Liver (tissue), 9 donors: ENCODE measurements around the gene DIS3L2. TPM values are rescaled to one million over a fixed set of nuclear protein-coding genes. Genes with fewer than 3 reads are reported as not detected.

ENCODE experiments used
- DNase-seq: peaks from one replicate; pipeline ENCODE4 v3.0.0-alpha.2; 2017; ENCODE audit warnings: low spot score
- H3K27ac ChIP-seq, 2 donors: one replicate each; pipeline ENCODE4 v1.7.0; 2013; ENCODE audit warnings: inconsistent platforms in 2 of 2, low read length in 2 of 2, control low read depth in 1 of 2, low read depth in 1 of 2, mild to moderate bottlenecking in 1 of 2
- H3K27me3 ChIP-seq, 4 donors: one replicate each; pipeline versions ENCODE4 v1.6.1 to v1.7.0; 2013; ENCODE audit warnings: low read length in 3 of 4, inconsistent platforms in 1 of 4, mild to moderate bottlenecking in 1 of 4, moderate library complexity in 1 of 4; ENCODE audit not compliant: control insufficient read depth in 4 of 4, insufficient read depth in 4 of 4
- H3K36me3 ChIP-seq, 4 donors: one replicate each; pipeline versions ENCODE4 v1.6.1 to v1.7.0; 2013; ENCODE audit warnings: low read length in 3 of 4, mild to moderate bottlenecking in 3 of 4, low read depth in 1 of 4, moderate library complexity in 1 of 4; ENCODE audit not compliant: control insufficient read depth in 4 of 4, insufficient read depth in 3 of 4
- H3K4me1 ChIP-seq, 4 donors: one replicate each; pipeline versions ENCODE4 v1.6.1 to v1.7.0; 2013; ENCODE audit warnings: low read length in 3 of 4, mild to moderate bottlenecking in 3 of 4, moderate library complexity in 1 of 4; ENCODE audit not compliant: control insufficient read depth in 4 of 4, insufficient read depth in 4 of 4
- H3K4me3 ChIP-seq, 3 donors: one replicate each; pipeline versions ENCODE4 v1.6.1 to v1.7.0; 2013; ENCODE audit warnings: low read length in 3 of 3, control low read depth in 1 of 3, low read depth in 1 of 3, mild to moderate bottlenecking in 1 of 3
- H3K9ac ChIP-seq, 2 donors: one replicate each; pipeline ENCODE4 v1.7.0; 2013; ENCODE audit warnings: low read length in 2 of 2, mild to moderate bottlenecking in 2 of 2, moderate library complexity in 2 of 2, control low read depth in 1 of 2, low read depth in 1 of 2
- H3K9me3 ChIP-seq, 4 donors: one replicate each; pipeline versions ENCODE4 v1.6.1 to v1.7.0; 2013; ENCODE audit warnings: low read length in 3 of 4; ENCODE audit not compliant: control insufficient read depth in 4 of 4
- EGR1 ChIP-seq, 2 donors: IDR thresholded peaks; 2 replicates each; pipeline ENCODE4 v1.6.1; 2016 to 2018; ENCODE audit warnings: antibody characterized with exemption in 2 of 2, low read depth in 2 of 2
- FOXA1 ChIP-seq: IDR thresholded peaks from 2 replicates; pipeline ENCODE4 v1.6.1; 2016; ENCODE audit warnings: antibody characterized with exemption
- FOXA2 ChIP-seq: IDR thresholded peaks from 2 replicates; pipeline ENCODE4 v1.6.1; 2016; ENCODE audit warnings: antibody characterized with exemption
- GABPA ChIP-seq, 2 donors: IDR thresholded peaks in 1 of 2; conservative IDR thresholded peaks in 1 of 2; 2 replicates each; pipeline ENCODE4 v1.6.1; 2016; ENCODE audit warnings: antibody characterized with exemption in 2 of 2, mild to moderate bottlenecking in 1 of 2, moderate library complexity in 1 of 2
- HNF4A ChIP-seq, 2 donors: conservative IDR thresholded peaks; 2 replicates each; pipeline ENCODE4 v1.6.1; 2016; ENCODE audit warnings: antibody characterized with exemption in 2 of 2, mild to moderate bottlenecking in 2 of 2
- HNF4G ChIP-seq: IDR thresholded peaks from 2 replicates; pipeline ENCODE4 v1.6.1; 2016; ENCODE audit warnings: antibody characterized with exemption
- JUND ChIP-seq, 2 donors: IDR thresholded peaks; 2 replicates each; pipeline ENCODE4 v1.6.1; 2016; ENCODE audit warnings: antibody characterized with exemption in 2 of 2
- MAX ChIP-seq: IDR thresholded peaks from 2 replicates; pipeline ENCODE4 v1.6.1; 2016; ENCODE audit warnings: antibody characterized with exemption
- NR2F2 ChIP-seq: IDR thresholded peaks from 2 replicates; pipeline ENCODE4 v1.6.1; 2016; ENCODE audit warnings: antibody characterized with exemption
- RXRA ChIP-seq, 2 donors: IDR thresholded peaks; 2 replicates each; pipeline ENCODE4 v1.6.1; 2017 to 2018; ENCODE audit warnings: antibody characterized with exemption in 2 of 2, mild to moderate bottlenecking in 1 of 2
- SP1 ChIP-seq: IDR thresholded peaks from 2 replicates; pipeline ENCODE4 v1.6.1; 2018; ENCODE audit warnings: antibody characterized with exemption, mild to moderate bottlenecking
- TAF1 ChIP-seq: conservative IDR thresholded peaks from 2 replicates; pipeline ENCODE4 v1.6.1; 2016; ENCODE audit warnings: antibody characterized with exemption, mild to moderate bottlenecking
- YY1 ChIP-seq: IDR thresholded peaks from 2 replicates; pipeline ENCODE4 v1.6.1; 2016; ENCODE audit warnings: antibody characterized with exemption, mild to moderate bottlenecking
- ZBTB33 ChIP-seq: IDR thresholded peaks from 2 replicates; pipeline ENCODE4 v1.6.1; 2016; ENCODE audit warnings: antibody characterized with exemption
- WGBS: extraction: QIAGEN DNeasy Blood & Tissue Kit; methylation state at CpG from one replicate; pipeline ENCODE4 v1.1.7; 2013; 5-methylcytosine and 5-hydroxymethylcytosine counted together
- polyA plus RNA-seq, 2 donors: library from polyadenylated mRNA; stranded (reverse) in 1 of 2; unstranded in 1 of 2; fragments of 200-250 nt in 1 of 2; fragments of >200 nt in 1 of 2; fragmentation: Nextera tagmentation in 1 of 2; extraction: Ambion mirVana in 1 of 2; gene quantifications; one replicate each; pipeline versions ENCODE4 v1.2.1 to v1.2.3, GENCODE V29; 2013 to 2015
- total RNA-seq, 2 donors: library from RNA; depleted of rRNA; stranded (reverse); fragments of >200 nt; gene quantifications; one replicate each; pipeline ENCODE4 v1.2.3, GENCODE V29; 2014
- TF ChIP-seq, protein P1 (sequence below): IDR thresholded peaks from 2 replicates; pipeline ENCODE4 v1.6.1; 2016; ENCODE audit warnings: antibody characterized with exemption, mild to moderate bottlenecking
- TF ChIP-seq, protein P2 (sequence below): fragments of 150-350 bp; IDR thresholded peaks from 2 replicates; pipeline ENCODE4 v1.5.1; 2017; ENCODE audit warnings: improper control_type of control experiment, low read depth, low read length; ENCODE audit not compliant: missing input control
- TF ChIP-seq, protein P3 (sequence below): IDR thresholded peaks from 2 replicates; pipeline ENCODE4 v1.6.1; 2016; ENCODE audit warnings: antibody characterized with exemption
- donor health status: healthy.
- donor health status: healthy.
- donor health status: healthy.
- donor health status: healthy.
- donor health status: healthy.

The DIS3L2 gene
- total and polyA plus RNA-seq, 4 donors, result 5.7 to 21.5 (median 8.8) TPM

- Histone ChIP-seq H3K4me1 (no peaks in the 10 kb centered on the region), H3K36me3 (peaks cover 0 to 6% (median 2%) of the 10 kb centered on the region in 4 donors), H3K27me3 (no peaks in the 10 kb centered on the region), H3K9me3 (peaks cover 3 to 5% (median 5%) of the 10 kb centered on the region in 4 donors), H3K9ac (no peak overlapping the region), H3K4me3 (no peak overlapping the region), H3K27ac (no peak overlapping the region)
- WGBS, result 93% methylated on average over 1 of the region's 1 CpG
- no peak for DNase-seq
- TF ChIP-seq, protein P1, sequence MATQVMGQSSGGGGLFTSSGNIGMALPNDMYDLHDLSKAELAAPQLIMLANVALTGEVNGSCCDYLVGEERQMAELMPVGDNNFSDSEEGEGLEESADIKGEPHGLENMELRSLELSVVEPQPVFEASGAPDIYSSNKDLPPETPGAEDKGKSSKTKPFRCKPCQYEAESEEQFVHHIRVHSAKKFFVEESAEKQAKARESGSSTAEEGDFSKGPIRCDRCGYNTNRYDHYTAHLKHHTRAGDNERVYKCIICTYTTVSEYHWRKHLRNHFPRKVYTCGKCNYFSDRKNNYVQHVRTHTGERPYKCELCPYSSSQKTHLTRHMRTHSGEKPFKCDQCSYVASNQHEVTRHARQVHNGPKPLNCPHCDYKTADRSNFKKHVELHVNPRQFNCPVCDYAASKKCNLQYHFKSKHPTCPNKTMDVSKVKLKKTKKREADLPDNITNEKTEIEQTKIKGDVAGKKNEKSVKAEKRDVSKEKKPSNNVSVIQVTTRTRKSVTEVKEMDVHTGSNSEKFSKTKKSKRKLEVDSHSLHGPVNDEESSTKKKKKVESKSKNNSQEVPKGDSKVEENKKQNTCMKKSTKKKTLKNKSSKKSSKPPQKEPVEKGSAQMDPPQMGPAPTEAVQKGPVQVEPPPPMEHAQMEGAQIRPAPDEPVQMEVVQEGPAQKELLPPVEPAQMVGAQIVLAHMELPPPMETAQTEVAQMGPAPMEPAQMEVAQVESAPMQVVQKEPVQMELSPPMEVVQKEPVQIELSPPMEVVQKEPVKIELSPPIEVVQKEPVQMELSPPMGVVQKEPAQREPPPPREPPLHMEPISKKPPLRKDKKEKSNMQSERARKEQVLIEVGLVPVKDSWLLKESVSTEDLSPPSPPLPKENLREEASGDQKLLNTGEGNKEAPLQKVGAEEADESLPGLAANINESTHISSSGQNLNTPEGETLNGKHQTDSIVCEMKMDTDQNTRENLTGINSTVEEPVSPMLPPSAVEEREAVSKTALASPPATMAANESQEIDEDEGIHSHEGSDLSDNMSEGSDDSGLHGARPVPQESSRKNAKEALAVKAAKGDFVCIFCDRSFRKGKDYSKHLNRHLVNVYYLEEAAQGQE, result no peak
- TF ChIP-seq, protein P2, sequence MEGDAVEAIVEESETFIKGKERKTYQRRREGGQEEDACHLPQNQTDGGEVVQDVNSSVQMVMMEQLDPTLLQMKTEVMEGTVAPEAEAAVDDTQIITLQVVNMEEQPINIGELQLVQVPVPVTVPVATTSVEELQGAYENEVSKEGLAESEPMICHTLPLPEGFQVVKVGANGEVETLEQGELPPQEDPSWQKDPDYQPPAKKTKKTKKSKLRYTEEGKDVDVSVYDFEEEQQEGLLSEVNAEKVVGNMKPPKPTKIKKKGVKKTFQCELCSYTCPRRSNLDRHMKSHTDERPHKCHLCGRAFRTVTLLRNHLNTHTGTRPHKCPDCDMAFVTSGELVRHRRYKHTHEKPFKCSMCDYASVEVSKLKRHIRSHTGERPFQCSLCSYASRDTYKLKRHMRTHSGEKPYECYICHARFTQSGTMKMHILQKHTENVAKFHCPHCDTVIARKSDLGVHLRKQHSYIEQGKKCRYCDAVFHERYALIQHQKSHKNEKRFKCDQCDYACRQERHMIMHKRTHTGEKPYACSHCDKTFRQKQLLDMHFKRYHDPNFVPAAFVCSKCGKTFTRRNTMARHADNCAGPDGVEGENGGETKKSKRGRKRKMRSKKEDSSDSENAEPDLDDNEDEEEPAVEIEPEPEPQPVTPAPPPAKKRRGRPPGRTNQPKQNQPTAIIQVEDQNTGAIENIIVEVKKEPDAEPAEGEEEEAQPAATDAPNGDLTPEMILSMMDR, result no peak
- TF ChIP-seq HNF4A (conservative IDR thresholded peaks at IDR 0.05) (no peak), SP1 (no peak), EGR1 (IDR thresholded peaks at IDR 0.05; ENCODE audit: low read depth in 2 of 2) (no peak), YY1 (no peak), GABPA (IDR thresholded peaks at IDR 0.05 in 1 of 2, conservative IDR thresholded peaks at IDR 0.05 in 1 of 2) (no peak), FOXA2 (no peak)
Observed at GRCh38 chr2:232195487-232195886, 234.0 kb downstream of the DIS3L2 start.

GRCh38 chr2:232196802-232197201 is 235.3 kb downstream of the DIS3L2 start:
- H3K36me3 ChIP-seq, result peaks cover 0 to 6% (median 2%) of the 10 kb centered on the region in 4 donors
- no peaks in the 10 kb centered on the region for H3K4me1 ChIP-seq
- DNase-seq, result no peak
- TF ChIP-seq FOXA1, result no peak
- no peak for TF ChIP-seq ZBTB33
- no peak for TF ChIP-seq SP1
- TF ChIP-seq, protein P2, result no peak
- TF ChIP-seq, protein P3, sequence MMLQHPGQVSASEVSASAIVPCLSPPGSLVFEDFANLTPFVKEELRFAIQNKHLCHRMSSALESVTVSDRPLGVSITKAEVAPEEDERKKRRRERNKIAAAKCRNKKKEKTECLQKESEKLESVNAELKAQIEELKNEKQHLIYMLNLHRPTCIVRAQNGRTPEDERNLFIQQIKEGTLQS, result no peak
- no peak for TF ChIP-seq HNF4A (conservative IDR thresholded peaks at IDR 0.05)
- no peak for TF ChIP-seq GABPA (IDR thresholded peaks at IDR 0.05 in 1 of 2, conservative IDR thresholded peaks at IDR 0.05 in 1 of 2)
- no peak for TF ChIP-seq TAF1
- TF ChIP-seq JUND (IDR thresholded peaks at IDR 0.05), result no peak
- no peak for TF ChIP-seq FOXA2
- TF ChIP-seq YY1, result no peak
- no peak for TF ChIP-seq HNF4G
- TF ChIP-seq, protein P1, result no peak
- TF ChIP-seq MAX, result no peak
- no peak for TF ChIP-seq RXRA (IDR thresholded peaks at IDR 0.05)
- TF ChIP-seq NR2F2, result no peak
- H3K4me3 ChIP-seq, result no peak overlapping the region
- no peaks in the 10 kb centered on the region for H3K27me3 ChIP-seq
- H3K27ac ChIP-seq, result no peak overlapping the region
- H3K9me3 ChIP-seq, result peaks cover 3 to 5% (median 5%) of the 10 kb centered on the region in 4 donors
- H3K9ac ChIP-seq, result no peak overlapping the region
